LNCAP (cell line): ENCODE data around the gene PLSCR1.

ENCODE experiments used
- TF ChIP-seq, protein P1 (sequence below): fragments of 450-650 bp; IDR thresholded peaks from 2 replicates; pipeline ENCODE4 v1.5.1; 2017; ENCODE audit warnings: mild to moderate bottlenecking

The PLSCR1 gene

GRCh38 chr3:146540236-146540635 is 4.2 kb downstream of the PLSCR1 start:
- TF ChIP-seq, protein P1, sequence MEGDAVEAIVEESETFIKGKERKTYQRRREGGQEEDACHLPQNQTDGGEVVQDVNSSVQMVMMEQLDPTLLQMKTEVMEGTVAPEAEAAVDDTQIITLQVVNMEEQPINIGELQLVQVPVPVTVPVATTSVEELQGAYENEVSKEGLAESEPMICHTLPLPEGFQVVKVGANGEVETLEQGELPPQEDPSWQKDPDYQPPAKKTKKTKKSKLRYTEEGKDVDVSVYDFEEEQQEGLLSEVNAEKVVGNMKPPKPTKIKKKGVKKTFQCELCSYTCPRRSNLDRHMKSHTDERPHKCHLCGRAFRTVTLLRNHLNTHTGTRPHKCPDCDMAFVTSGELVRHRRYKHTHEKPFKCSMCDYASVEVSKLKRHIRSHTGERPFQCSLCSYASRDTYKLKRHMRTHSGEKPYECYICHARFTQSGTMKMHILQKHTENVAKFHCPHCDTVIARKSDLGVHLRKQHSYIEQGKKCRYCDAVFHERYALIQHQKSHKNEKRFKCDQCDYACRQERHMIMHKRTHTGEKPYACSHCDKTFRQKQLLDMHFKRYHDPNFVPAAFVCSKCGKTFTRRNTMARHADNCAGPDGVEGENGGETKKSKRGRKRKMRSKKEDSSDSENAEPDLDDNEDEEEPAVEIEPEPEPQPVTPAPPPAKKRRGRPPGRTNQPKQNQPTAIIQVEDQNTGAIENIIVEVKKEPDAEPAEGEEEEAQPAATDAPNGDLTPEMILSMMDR, result no peak

GRCh38 chr3:146539315-146539714 is 5.1 kb downstream of the PLSCR1 start:
- TF ChIP-seq, protein P1, result no peak

DNA sequence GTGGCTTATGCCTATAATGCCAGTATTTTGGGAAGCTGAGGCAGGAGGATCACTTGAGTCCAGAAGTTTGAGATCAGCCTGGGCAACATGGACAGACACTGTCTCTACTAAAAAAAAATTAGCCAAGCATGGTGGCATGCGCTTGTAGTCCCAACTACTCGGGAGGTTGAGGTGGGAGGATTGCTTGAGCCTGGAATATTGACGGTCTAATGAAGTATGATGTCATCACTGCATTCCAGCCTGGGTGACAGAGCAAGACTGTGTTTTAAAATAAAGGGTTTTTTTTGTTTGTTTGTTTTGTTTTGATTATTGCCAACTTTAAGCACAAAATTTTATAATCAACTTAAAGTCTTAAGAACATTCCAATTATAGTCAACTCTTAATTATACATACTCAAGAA is 6.8 kb downstream of the PLSCR1 start:
- TF ChIP-seq, protein P1, result no peak

- TF ChIP-seq, protein P1, result no peak
These were observed 7.7 kb downstream of the PLSCR1 start for GRCh38 chr3:146536681-146537080.

DNA sequence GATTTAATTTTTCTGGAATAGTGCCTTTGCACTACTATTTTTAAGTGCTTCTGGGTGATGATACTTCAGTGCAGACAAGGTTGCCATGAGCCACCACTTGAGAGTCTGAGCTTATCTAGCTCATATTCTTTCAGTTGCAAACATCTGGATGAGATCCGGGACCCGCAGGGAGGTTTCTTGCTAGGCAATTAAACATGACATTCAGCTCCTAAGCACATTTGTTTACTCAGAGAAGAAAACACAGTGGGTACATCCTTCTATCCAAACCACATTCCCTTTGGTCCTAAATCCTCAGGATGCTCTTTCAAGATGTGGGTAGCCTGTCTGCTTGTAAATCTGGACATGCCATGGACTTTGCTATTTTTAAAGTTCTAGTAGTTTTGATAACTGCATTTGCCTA is 12.0 kb downstream of the PLSCR1 start:
- TF ChIP-seq, protein P1, result no peak

GRCh38 chr3:146530609-146531008 is 13.8 kb downstream of the PLSCR1 start:
- TF ChIP-seq, protein P1, result no peak

GRCh38 chr3:146529021-146529420 is 15.4 kb downstream of the PLSCR1 start:
- TF ChIP-seq, protein P1, result no peak

DNA sequence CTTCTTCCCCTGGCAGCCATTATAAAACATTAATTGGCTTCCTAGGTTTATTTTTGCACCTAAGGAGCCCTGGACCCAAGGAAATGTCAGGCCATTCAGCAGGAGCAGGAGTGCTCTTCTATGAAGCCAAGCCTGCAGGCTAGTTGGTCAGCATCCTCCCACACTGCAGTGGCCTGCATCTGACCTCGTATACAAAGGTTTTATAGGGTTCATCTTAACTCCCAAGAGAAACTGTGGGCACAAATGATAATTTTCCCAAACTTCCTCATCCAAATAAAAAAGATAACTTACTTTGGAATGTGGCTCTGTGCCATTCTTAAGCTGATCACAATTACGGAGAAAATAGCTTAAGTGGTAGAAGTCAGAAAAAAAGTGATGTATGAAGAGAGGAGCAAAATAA is 19.4 kb downstream of the PLSCR1 start:
- TF ChIP-seq, protein P1, result no peak
